Measurements from ENCODE around the gene MEGF8. TPM values are rescaled to one million over a fixed set of nuclear protein-coding genes. Genes with fewer than 3 reads are reported as not detected.

Gene MEGF8
- total and polyA plus RNA-seq, 9 of the 15 experiments (the other 6 are each of a cell fraction or from before 2014, with no cell fraction given): 0.28 to 13.1 (median 3.0) TPM

DNA sequence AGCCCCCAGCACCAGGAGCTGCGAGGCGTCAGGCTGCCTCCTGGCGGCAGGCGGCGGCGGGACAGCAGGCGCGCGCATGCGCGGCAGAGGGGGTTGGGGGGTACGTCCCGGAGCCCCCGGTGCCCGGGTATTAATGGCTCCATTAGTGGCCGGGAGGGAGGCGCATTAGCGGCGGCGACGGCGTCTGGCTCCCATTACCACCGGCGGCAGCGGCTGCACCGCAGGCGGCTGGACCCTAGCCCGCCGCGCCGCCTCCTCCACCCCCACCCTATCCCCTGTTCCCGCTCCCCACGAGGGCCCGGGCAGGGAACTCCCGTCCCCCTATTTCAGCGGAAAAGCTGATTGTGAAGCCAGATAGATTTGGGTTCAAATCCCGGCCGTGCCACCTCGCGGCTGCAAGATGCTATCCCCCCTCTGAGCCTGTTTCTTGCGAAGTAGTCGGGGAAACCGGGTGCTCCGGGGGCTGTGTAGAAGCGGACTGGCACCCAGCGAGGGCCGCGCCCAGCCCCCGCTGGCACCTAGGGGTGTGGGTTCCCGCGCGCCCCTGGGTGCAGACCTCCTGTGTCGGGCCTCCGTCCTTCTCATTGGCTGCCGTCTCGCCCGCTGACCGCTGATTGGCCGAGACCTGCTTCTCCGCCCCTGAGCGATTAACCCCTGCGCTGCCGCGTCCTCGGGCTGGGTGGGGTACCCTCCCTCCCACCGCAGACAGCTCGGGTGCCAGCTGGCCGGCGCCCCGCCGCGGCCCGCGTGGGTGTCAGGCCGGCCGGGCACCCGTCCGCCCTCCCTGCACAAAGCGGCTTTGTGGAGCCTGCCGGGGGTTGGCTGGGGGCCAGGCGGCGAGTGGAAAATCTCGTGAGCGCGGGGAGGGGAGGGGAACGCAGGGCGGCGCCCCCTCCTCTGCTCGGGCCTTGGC, 45.3 kb upstream of the MEGF8 start (continued):
- peak; percentile 70; the same call in 1 of the 2 replicates for TF ChIP-seq LCOR (CRISPR knock-in tag; IDR thresholded peaks at IDR 0.05)
- TF ChIP-seq, protein P1, sequence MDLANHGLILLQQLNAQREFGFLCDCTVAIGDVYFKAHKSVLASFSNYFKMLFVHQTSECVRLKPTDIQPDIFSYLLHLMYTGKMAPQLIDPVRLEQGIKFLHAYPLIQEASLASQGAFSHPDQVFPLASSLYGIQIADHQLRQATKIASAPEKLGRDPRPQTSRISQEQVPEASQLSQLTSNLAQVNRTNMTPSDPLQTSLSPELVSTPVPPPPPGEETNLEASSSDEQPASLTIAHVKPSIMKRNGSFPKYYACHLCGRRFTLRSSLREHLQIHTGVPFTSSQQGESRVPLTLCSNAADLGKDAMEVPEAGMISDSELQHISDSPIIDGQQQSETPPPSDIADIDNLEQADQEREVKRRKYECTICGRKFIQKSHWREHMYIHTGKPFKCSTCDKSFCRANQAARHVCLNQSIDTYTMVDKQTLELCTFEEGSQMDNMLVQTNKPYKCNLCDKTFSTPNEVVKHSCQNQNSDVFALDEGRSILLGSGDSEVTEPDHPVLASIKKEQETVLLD (IDR thresholded peaks at IDR 0.05): peak; percentile 90; the same call in 1 of the 2 replicates
- TF ChIP-seq, protein P2, sequence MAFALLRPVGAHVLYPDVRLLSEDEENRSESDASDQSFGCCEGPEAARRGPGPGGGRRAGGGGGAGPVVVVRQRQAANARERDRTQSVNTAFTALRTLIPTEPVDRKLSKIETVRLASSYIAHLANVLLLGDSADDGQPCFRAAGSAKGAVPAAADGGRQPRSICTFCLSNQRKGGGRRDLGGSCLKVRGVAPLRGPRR (CRISPR knock-in tag; IDR thresholded peaks at IDR 0.05): no peak
- peak; percentile 62; the same call in 1 of the 2 replicates for TF ChIP-seq TOE1 (IDR thresholded peaks at IDR 0.05; ENCODE audit: borderline replicate concordance)
- no peak for TF ChIP-seq TOE1 (CRISPR knock-in tag; IDR thresholded peaks at IDR 0.05; ENCODE audit: borderline replicate concordance, low read depth)
- peak; percentile 89 for TF ChIP-seq NEUROD1 (IDR thresholded peaks at IDR 0.05; ENCODE audit: borderline replicate concordance, low read depth, low read length, partially characterized antibody)
- TF ChIP-seq CHCHD3 (CRISPR knock-in tag; IDR thresholded peaks at IDR 0.05): no peak
- no peak for TF ChIP-seq IRF2 (CRISPR knock-in tag; IDR thresholded peaks at IDR 0.05)
- peak; percentile 12; the same call in 1 of the 2 replicates for TF ChIP-seq ZBTB1 (CRISPR knock-in tag; IDR thresholded peaks at IDR 0.05; ENCODE audit: borderline replicate concordance, low read depth)
- no peak for TF ChIP-seq ILF3 (IDR thresholded peaks at IDR 0.05; ENCODE audit: borderline replicate concordance)
- peak; percentile 92 to 93 for TF ChIP-seq MAZ (CRISPR knock-in tag; conservative IDR thresholded peaks at IDR 0.05 in 1 of 2, IDR thresholded peaks at IDR 0.05 in 1 of 2)
- TF ChIP-seq HNRNPL (IDR thresholded peaks at IDR 0.05; ENCODE audit: low read depth, low read length): peak; percentile 100
- no peak for TF ChIP-seq GTF2F1 (IDR thresholded peaks at IDR 0.05; ENCODE audit: low read depth, low read length)
- no peak for TF ChIP-seq BRD4 (IDR thresholded peaks at IDR 0.05)
- TF ChIP-seq FOXP1 (CRISPR knock-in tag; IDR thresholded peaks at IDR 0.05): peak; percentile 8; the same call in 1 of the 2 replicates
- TF ChIP-seq HNRNPK (IDR thresholded peaks at IDR 0.05; ENCODE audit: low read depth, low read length, poor library complexity, severe bottlenecking): peak; percentile 95
- TF ChIP-seq, protein P3, sequence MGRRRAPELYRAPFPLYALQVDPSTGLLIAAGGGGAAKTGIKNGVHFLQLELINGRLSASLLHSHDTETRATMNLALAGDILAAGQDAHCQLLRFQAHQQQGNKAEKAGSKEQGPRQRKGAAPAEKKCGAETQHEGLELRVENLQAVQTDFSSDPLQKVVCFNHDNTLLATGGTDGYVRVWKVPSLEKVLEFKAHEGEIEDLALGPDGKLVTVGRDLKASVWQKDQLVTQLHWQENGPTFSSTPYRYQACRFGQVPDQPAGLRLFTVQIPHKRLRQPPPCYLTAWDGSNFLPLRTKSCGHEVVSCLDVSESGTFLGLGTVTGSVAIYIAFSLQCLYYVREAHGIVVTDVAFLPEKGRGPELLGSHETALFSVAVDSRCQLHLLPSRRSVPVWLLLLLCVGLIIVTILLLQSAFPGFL (CRISPR knock-in tag; IDR thresholded peaks at IDR 0.05): no peak
- TF ChIP-seq ZNF57 (CRISPR knock-in tag; IDR thresholded peaks at IDR 0.05): no peak
- peak; percentile 75; the same call in 1 of the 2 replicates for TF ChIP-seq FOXK1 (CRISPR knock-in tag; IDR thresholded peaks at IDR 0.05; ENCODE audit: borderline replicate concordance)
- TF ChIP-seq ESRRA (IDR thresholded peaks at IDR 0.05; ENCODE audit: borderline replicate concordance, low read depth): 0 out of 2 replicates have a peak, but pooled peaks have one; percentile 17
- TF ChIP-seq, protein P4, sequence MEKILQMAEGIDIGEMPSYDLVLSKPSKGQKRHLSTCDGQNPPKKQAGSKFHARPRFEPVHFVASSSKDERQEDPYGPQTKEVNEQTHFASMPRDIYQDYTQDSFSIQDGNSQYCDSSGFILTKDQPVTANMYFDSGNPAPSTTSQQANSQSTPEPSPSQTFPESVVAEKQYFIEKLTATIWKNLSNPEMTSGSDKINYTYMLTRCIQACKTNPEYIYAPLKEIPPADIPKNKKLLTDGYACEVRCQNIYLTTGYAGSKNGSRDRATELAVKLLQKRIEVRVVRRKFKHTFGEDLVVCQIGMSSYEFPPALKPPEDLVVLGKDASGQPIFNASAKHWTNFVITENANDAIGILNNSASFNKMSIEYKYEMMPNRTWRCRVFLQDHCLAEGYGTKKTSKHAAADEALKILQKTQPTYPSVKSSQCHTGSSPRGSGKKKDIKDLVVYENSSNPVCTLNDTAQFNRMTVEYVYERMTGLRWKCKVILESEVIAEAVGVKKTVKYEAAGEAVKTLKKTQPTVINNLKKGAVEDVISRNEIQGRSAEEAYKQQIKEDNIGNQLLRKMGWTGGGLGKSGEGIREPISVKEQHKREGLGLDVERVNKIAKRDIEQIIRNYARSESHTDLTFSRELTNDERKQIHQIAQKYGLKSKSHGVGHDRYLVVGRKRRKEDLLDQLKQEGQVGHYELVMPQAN (IDR thresholded peaks at IDR 0.05; ENCODE audit: borderline replicate concordance): 0 out of 2 replicates have a peak, but pooled peaks have one; percentile 10
- TF ChIP-seq, protein P5, sequence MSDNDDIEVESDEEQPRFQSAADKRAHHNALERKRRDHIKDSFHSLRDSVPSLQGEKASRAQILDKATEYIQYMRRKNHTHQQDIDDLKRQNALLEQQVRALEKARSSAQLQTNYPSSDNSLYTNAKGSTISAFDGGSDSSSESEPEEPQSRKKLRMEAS (CRISPR knock-in tag; IDR thresholded peaks at IDR 0.05): peak; percentile 26; the same call in 1 of the 2 replicates

Data from K562 (cell line).